Duodenal mucosa (tissue), 2 donors: ENCODE data around the gene LMX1A.

Experiments
- H3K27ac ChIP-seq: one replicate; pipeline ENCODE4 v1.7.0; 2013; ENCODE audit warnings: low read depth, low read length
- H3K27me3 ChIP-seq, 2 donors: one replicate each; pipeline ENCODE4 v1.7.0; 2013; ENCODE audit warnings: low read length in 2 of 2, control low read depth in 1 of 2; ENCODE audit not compliant: insufficient read depth in 2 of 2, control insufficient read depth in 1 of 2
- H3K36me3 ChIP-seq, 2 donors: one replicate each; pipeline ENCODE4 v1.7.0; 2013; ENCODE audit warnings: low read length in 2 of 2, control low read depth in 1 of 2; ENCODE audit not compliant: insufficient read depth in 2 of 2, control insufficient read depth in 1 of 2
- H3K4me1 ChIP-seq, 2 donors: one replicate each; pipeline ENCODE4 v1.7.0; 2013; ENCODE audit warnings: low read length in 2 of 2, control low read depth in 1 of 2; ENCODE audit not compliant: insufficient read depth in 2 of 2, control insufficient read depth in 1 of 2
- H3K4me3 ChIP-seq, 2 donors: one replicate each; pipeline ENCODE4 v1.7.0; 2013; ENCODE audit warnings: low read length in 2 of 2, low read depth in 1 of 2
- H3K9ac ChIP-seq, 2 donors: one replicate each; pipeline ENCODE4 v1.7.0; 2013; ENCODE audit warnings: low read length in 2 of 2, low read depth in 1 of 2
- H3K9me3 ChIP-seq, 2 donors: one replicate each; pipeline ENCODE4 v1.7.0; 2013; ENCODE audit warnings: low read length in 2 of 2, control low read depth in 1 of 2; ENCODE audit not compliant: control insufficient read depth in 1 of 2

LMX1A gene

GRCh38 chr1:165225650-165226049 lies 130.9 kb downstream of the LMX1A start:
- no peak overlapping the region for H3K4me3 ChIP-seq
- H3K36me3 ChIP-seq, result no peaks in the 10 kb centered on the region
- no peaks in the 10 kb centered on the region for H3K4me1 ChIP-seq
- H3K27me3 ChIP-seq, result no peaks in the 10 kb centered on the region
- H3K9ac ChIP-seq, result no peak overlapping the region
- H3K27ac ChIP-seq, result no peak overlapping the region
- no peaks in the 10 kb centered on the region for H3K9me3 ChIP-seq

- H3K36me3 ChIP-seq, result no peaks in the 10 kb centered on the region
- H3K27me3 ChIP-seq, result no peaks in the 10 kb centered on the region
- H3K9me3 ChIP-seq, result no peaks in the 10 kb centered on the region
- H3K9ac ChIP-seq, result no peak overlapping the region
- H3K4me1 ChIP-seq, result no peaks in the 10 kb centered on the region
- no peak overlapping the region for H3K4me3 ChIP-seq
- H3K27ac ChIP-seq, result no peak overlapping the region
These were observed 131.5 kb downstream of the LMX1A start for GRCh38 chr1:165225062-165225461.

- H3K4me1 ChIP-seq, result no peaks in the 10 kb centered on the region
These were observed 132.0 kb downstream of the LMX1A start for GRCh38 chr1:165224504-165224903.

GRCh38 chr1:165222580-165222979 lies 133.9 kb downstream of the LMX1A start:
- H3K36me3 ChIP-seq, result no peaks in the 10 kb centered on the region
- H3K9ac ChIP-seq, result no peak overlapping the region
- H3K9me3 ChIP-seq, result no peaks in the 10 kb centered on the region
- H3K4me3 ChIP-seq, result no peak overlapping the region
- H3K27me3 ChIP-seq, result no peaks in the 10 kb centered on the region
- H3K4me1 ChIP-seq, result no peaks in the 10 kb centered on the region
- no peak overlapping the region for H3K27ac ChIP-seq

More at GRCh38 chr1:165224504-165224903, 132.0 kb downstream of the LMX1A start:
- H3K27me3 ChIP-seq, result no peaks in the 10 kb centered on the region
- H3K4me3 ChIP-seq, result no peak overlapping the region
- no peaks in the 10 kb centered on the region for H3K36me3 ChIP-seq
- H3K9me3 ChIP-seq, result no peaks in the 10 kb centered on the region
- no peak overlapping the region for H3K27ac ChIP-seq
- H3K9ac ChIP-seq, result no peak overlapping the region

- no peak overlapping the region for H3K4me3 ChIP-seq
- no peak overlapping the region for H3K27ac ChIP-seq
- H3K27me3 ChIP-seq, result no peaks in the 10 kb centered on the region
- no peaks in the 10 kb centered on the region for H3K4me1 ChIP-seq
- H3K9ac ChIP-seq, result no peak overlapping the region
- no peaks in the 10 kb centered on the region for H3K9me3 ChIP-seq
- H3K36me3 ChIP-seq, result no peaks in the 10 kb centered on the region
These were observed 137.8 kb downstream of the LMX1A start for GRCh38 chr1:165218731-165219130.

GRCh38 chr1:165217958-165218357 lies 138.6 kb downstream of the LMX1A start:
- Histone ChIP-seq H3K4me3 (no peak overlapping the region), H3K27me3 (no peaks in the 10 kb centered on the region), H3K4me1 (no peaks in the 10 kb centered on the region), H3K36me3 (no peaks in the 10 kb centered on the region), H3K27ac (no peak overlapping the region), H3K9me3 (no peaks in the 10 kb centered on the region), H3K9ac (no peak overlapping the region)

- no peaks in the 10 kb centered on the region for H3K9me3 ChIP-seq
- no peak overlapping the region for H3K9ac ChIP-seq
- H3K27me3 ChIP-seq, result no peaks in the 10 kb centered on the region
- no peak overlapping the region for H3K4me3 ChIP-seq
- no peaks in the 10 kb centered on the region for H3K36me3 ChIP-seq
- H3K27ac ChIP-seq, result no peak overlapping the region
- H3K4me1 ChIP-seq, result no peaks in the 10 kb centered on the region
These were observed 140.3 kb downstream of the LMX1A start for GRCh38 chr1:165216254-165216653.

- Histone ChIP-seq H3K9ac (no peak overlapping the region), H3K27me3 (no peaks in the 10 kb centered on the region), H3K4me1 (no peaks in the 10 kb centered on the region), H3K4me3 (no peak overlapping the region), H3K9me3 (no peaks in the 10 kb centered on the region), H3K36me3 (no peaks in the 10 kb centered on the region), H3K27ac (no peak overlapping the region)
These were observed 140.8 kb downstream of the LMX1A start for GRCh38 chr1:165215676-165216075.

- no peak overlapping the region for H3K27ac ChIP-seq
- H3K4me1 ChIP-seq, result no peaks in the 10 kb centered on the region
- no peak overlapping the region for H3K4me3 ChIP-seq
- no peaks in the 10 kb centered on the region for H3K9me3 ChIP-seq
- no peaks in the 10 kb centered on the region for H3K36me3 ChIP-seq
- H3K9ac ChIP-seq, result no peak overlapping the region
- H3K27me3 ChIP-seq, result no peaks in the 10 kb centered on the region
These were observed 144.3 kb downstream of the LMX1A start for GRCh38 chr1:165212229-165212628.

- Histone ChIP-seq H3K4me3 (no peak overlapping the region), H3K36me3 (no peaks in the 10 kb centered on the region), H3K4me1 (no peaks in the 10 kb centered on the region), H3K27ac (no peak overlapping the region), H3K9ac (no peak overlapping the region), H3K9me3 (no peaks in the 10 kb centered on the region), H3K27me3 (no peaks in the 10 kb centered on the region)
These were observed 148.5 kb downstream of the LMX1A start for GRCh38 chr1:165207853-165208515.

- no peak overlapping the region for H3K27ac ChIP-seq
- no peak overlapping the region for H3K9ac ChIP-seq
- no peaks in the 10 kb centered on the region for H3K27me3 ChIP-seq
- no peak overlapping the region for H3K4me3 ChIP-seq
- no peaks in the 10 kb centered on the region for H3K36me3 ChIP-seq
- no peaks in the 10 kb centered on the region for H3K9me3 ChIP-seq
- H3K4me1 ChIP-seq, result no peaks in the 10 kb centered on the region
These were observed 151.4 kb downstream of the LMX1A start for GRCh38 chr1:165205145-165205544.
